Trophoblast cell (in vitro differentiated cells and primary cell): ENCODE data around the gene TOR1AIP1.

Experiments used
- DNase-seq, 2 donors: peaks; one replicate each; pipeline ENCODE4 v3.0.0-alpha.2; 2016
- H2AFZ ChIP-seq: 2 replicates; pipeline ENCODE4 v1.6.1; 2013; ENCODE audit warnings: low read length, moderate library complexity, mild to moderate bottlenecking; ENCODE audit not compliant: insufficient read depth, poor library complexity
- H2AK5ac ChIP-seq: 2 replicates; pipeline ENCODE4 v1.6.1; 2013; ENCODE audit warnings: mild to moderate bottlenecking, low read length
- H2BK120ac ChIP-seq: 2 replicates; pipeline ENCODE4 v1.6.1; 2013; ENCODE audit warnings: low read length, mild to moderate bottlenecking, moderate library complexity; ENCODE audit not compliant: insufficient read depth, poor library complexity
- H2BK12ac ChIP-seq: 2 replicates; pipeline ENCODE4 v1.6.1; 2013; ENCODE audit warnings: mild to moderate bottlenecking, low read length, moderate library complexity
- H2BK5ac ChIP-seq: 2 replicates; pipeline ENCODE4 v1.6.1; 2013; ENCODE audit warnings: low read length, low read depth, moderate library complexity, mild to moderate bottlenecking; ENCODE audit not compliant: poor library complexity
- H3K14ac ChIP-seq: 2 replicates; pipeline ENCODE4 v1.6.1; 2013; ENCODE audit warnings: mild to moderate bottlenecking, low read length
- H3K18ac ChIP-seq: 2 replicates; pipeline ENCODE4 v1.6.1; 2013; ENCODE audit warnings: mild to moderate bottlenecking, low read length
- H3K23ac ChIP-seq: 2 replicates; pipeline ENCODE4 v1.6.1; 2013; ENCODE audit warnings: low read length
- H3K27ac ChIP-seq: 2 replicates; pipeline ENCODE4 v1.5.1; 2013; ENCODE audit warnings: low read depth, mild to moderate bottlenecking, inconsistent platforms, low read length, moderate library complexity
- H3K27me3 ChIP-seq: 2 replicates; pipeline ENCODE4 v1.6.1; 2013; ENCODE audit warnings: inconsistent platforms, mild to moderate bottlenecking, low read length, moderate library complexity; ENCODE audit not compliant: insufficient read depth
- H3K36me3 ChIP-seq, 2 experiments: 1 replicate in 1 of 2; 2 replicates in 1 of 2; pipeline ENCODE4 v1.6.1; 2013; ENCODE audit warnings: low read length in 2 of 2, mild to moderate bottlenecking in 2 of 2, moderate library complexity in 1 of 2; ENCODE audit not compliant: insufficient read depth in 2 of 2, control insufficient read depth in 1 of 2
- H3K4ac ChIP-seq: 2 replicates; pipeline ENCODE4 v1.6.1; 2013; ENCODE audit warnings: low read depth, mild to moderate bottlenecking, low read length, moderate library complexity
- H3K4me1 ChIP-seq, 2 experiments: 1 replicate in 1 of 2; 2 replicates in 1 of 2; pipeline ENCODE4 v1.6.1; 2013; ENCODE audit warnings: low read length in 2 of 2, mild to moderate bottlenecking in 2 of 2, moderate library complexity in 1 of 2; ENCODE audit not compliant: insufficient read depth in 2 of 2, control insufficient read depth in 1 of 2
- H3K4me2 ChIP-seq: 2 replicates; pipeline ENCODE4 v1.6.1; 2013; ENCODE audit warnings: inconsistent platforms, mild to moderate bottlenecking, low read length, moderate library complexity
- H3K4me3 ChIP-seq: 2 replicates; pipeline ENCODE4 v1.5.1; 2013; ENCODE audit warnings: mild to moderate bottlenecking, low read depth, low read length, inconsistent platforms
- H3K79me1 ChIP-seq: one replicate; pipeline ENCODE4 v1.6.1; 2013; ENCODE audit warnings: low read length
- H3K79me2 ChIP-seq: 2 replicates; pipeline ENCODE4 v1.6.1; 2013; ENCODE audit warnings: low read length, mild to moderate bottlenecking; ENCODE audit not compliant: control insufficient read depth, insufficient read depth, poor library complexity
- H3K9ac ChIP-seq: 2 replicates; pipeline ENCODE4 v1.6.1; 2013; ENCODE audit warnings: mild to moderate bottlenecking, low read length
- H3K9me3 ChIP-seq: 2 replicates; pipeline ENCODE4 v1.6.1; 2013; ENCODE audit warnings: low read depth, mild to moderate bottlenecking, control low read depth, inconsistent platforms, low read length; ENCODE audit not compliant: insufficient read depth
- H4K12ac ChIP-seq: 2 replicates; pipeline ENCODE4 v1.6.1; 2013; ENCODE audit warnings: low read depth, mild to moderate bottlenecking, low read length, moderate library complexity
- H4K8ac ChIP-seq: 2 replicates; pipeline ENCODE4 v1.6.1; 2013; ENCODE audit warnings: low read depth, mild to moderate bottlenecking, low read length, moderate library complexity
- H4K91ac ChIP-seq: one replicate; pipeline ENCODE4 v1.6.1; 2013; ENCODE audit warnings: low read depth, mild to moderate bottlenecking, low read length, moderate library complexity
- WGBS: extraction: QIAGEN DNeasy Blood & Tissue Kit; methylation state at CpG from one replicate; pipeline ENCODE4 v1.1.7; 2013; ENCODE audit warnings: missing lambda C conversion rate; ENCODE audit not compliant: insufficient read length, insufficient coverage; ENCODE audit errors: extremely low coverage; 5-methylcytosine and 5-hydroxymethylcytosine counted together

Gene TOR1AIP1

DNA sequence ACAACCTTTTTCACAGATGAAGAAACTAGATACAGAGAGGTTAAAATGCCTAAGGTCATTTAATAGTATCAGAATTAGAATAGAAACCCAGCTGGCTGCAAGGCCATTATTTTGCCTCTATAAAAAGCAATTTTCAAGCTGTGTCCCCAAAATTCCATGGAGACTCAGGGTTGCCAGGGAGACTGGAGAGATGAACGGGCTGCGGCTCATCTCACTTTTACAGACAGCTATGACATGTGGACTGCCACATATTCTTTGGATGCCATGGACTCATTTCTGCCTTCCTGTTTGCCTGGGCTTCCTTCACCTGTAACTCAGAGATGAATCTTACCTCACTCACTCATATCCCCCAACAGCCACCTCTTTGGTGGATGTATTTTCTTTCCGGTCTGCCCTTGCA is 21.4 kb upstream of the TOR1AIP1 start:
- H2AK5ac ChIP-seq = no peak overlapping the region
- H3K4me3 ChIP-seq = no peak overlapping the region
- peaks cover 0 to 2% of the 10 kb centered on the region in 2 experiments for H3K4me1 ChIP-seq
- H2BK12ac ChIP-seq = no peak overlapping the region
- no peak overlapping the region for H3K4me2 ChIP-seq
- no peaks in the 10 kb centered on the region for H3K79me1 ChIP-seq
- no peak overlapping the region for H2BK120ac ChIP-seq
- H3K79me2 ChIP-seq = no peaks in the 10 kb centered on the region
- H4K12ac ChIP-seq = no peak overlapping the region
- H3K14ac ChIP-seq = no peak overlapping the region
- H3K36me3 ChIP-seq = peaks cover 17 to 24% of the 10 kb centered on the region in 2 experiments
- H3K18ac ChIP-seq = no peak overlapping the region
- no peaks in the 10 kb centered on the region for H3K9me3 ChIP-seq
- WGBS = no CpG with 5 or more reads among the region's 3 CpGs
- H2BK5ac ChIP-seq = no peak overlapping the region
- no peak overlapping the region for H3K9ac ChIP-seq
- no peak overlapping the region for H3K4ac ChIP-seq
- H3K23ac ChIP-seq = no peak overlapping the region
- DNase-seq = peak in 1 of 2 donors; percentile 41
- H2AFZ ChIP-seq = no peak overlapping the region
- H4K8ac ChIP-seq = no peak overlapping the region
- H3K27ac ChIP-seq = no peak overlapping the region
- no peaks in the 10 kb centered on the region for H3K27me3 ChIP-seq
- H4K91ac ChIP-seq = no peak overlapping the region

DNA sequence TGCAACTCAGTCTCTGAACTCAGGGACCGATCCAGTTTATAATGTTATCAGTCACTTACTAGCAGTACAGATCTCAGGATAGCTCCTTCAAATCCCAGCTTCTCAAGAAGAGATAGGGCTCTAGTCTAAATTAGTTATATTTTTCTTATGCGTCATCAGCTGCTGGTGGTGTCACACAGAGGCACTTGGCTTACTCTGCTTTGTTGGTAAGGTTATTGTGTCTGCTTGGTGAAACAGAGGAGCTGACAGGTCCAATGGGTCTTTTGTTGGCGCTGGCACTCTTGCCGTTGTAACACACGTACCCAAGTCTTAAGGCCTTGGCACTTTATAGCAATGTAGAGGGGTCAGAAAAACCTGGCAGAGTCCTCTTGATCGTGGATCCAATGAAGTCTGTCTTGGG is 16.7 kb upstream of the TOR1AIP1 start:
- peaks cover 18 to 27% of the 10 kb centered on the region in 2 experiments for H3K36me3 ChIP-seq
- no peak overlapping the region for H3K9ac ChIP-seq
- no CpG with 5 or more reads among the region's 6 CpGs for WGBS
- no peak overlapping the region for H3K4me3 ChIP-seq
- H3K14ac ChIP-seq = no peak overlapping the region
- H3K27me3 ChIP-seq = no peaks in the 10 kb centered on the region
- no peaks in the 10 kb centered on the region for H3K4me1 ChIP-seq
- no peak overlapping the region for H2BK120ac ChIP-seq
- DNase-seq = peak; percentile 59 to 63
- H3K27ac ChIP-seq = no peak overlapping the region
- no peak overlapping the region for H2AFZ ChIP-seq
- no peak overlapping the region for H3K18ac ChIP-seq
- H4K8ac ChIP-seq = no peak overlapping the region
- H3K4me2 ChIP-seq = no peak overlapping the region
- no peaks in the 10 kb centered on the region for H3K79me1 ChIP-seq
- H2BK5ac ChIP-seq = no peak overlapping the region
- no peak overlapping the region for H3K23ac ChIP-seq
- no peak overlapping the region for H2AK5ac ChIP-seq
- no peak overlapping the region for H2BK12ac ChIP-seq
- peak overlapping the region; percentile 21 for H3K4ac ChIP-seq
- H4K12ac ChIP-seq = no peak overlapping the region
- no peaks in the 10 kb centered on the region for H3K9me3 ChIP-seq
- H4K91ac ChIP-seq = no peak overlapping the region
- H3K79me2 ChIP-seq = no peaks in the 10 kb centered on the region

DNA sequence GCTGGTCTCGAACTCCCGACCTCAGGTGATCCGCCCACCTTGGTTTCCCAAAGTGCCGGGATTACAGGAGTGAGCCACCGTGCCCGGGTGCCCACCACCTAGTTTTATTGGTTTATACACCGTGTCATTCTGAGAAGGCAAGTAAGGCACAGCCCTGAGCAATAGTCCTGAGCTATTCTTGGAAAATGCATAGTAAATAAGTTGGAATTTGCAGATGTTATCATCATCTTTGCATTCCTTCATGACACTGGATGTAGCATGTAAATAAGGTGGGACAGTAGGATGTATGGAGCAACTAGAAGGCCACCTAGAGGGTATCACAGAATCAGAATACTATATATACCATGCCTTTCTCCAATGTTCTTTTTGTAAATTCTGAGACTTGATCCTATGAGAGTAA is 15.5 kb upstream of the TOR1AIP1 start:
- Histone ChIP-seq H2BK120ac (no peak overlapping the region), H3K27ac (no peak overlapping the region), H3K14ac (no peak overlapping the region), H3K36me3 (peaks cover 18 to 25% of the 10 kb centered on the region in 2 experiments), H3K79me2 (no peaks in the 10 kb centered on the region), H3K4me1 (no peaks in the 10 kb centered on the region), H3K4ac (no peak overlapping the region), H2BK5ac (no peak overlapping the region), H3K23ac (no peak overlapping the region), H3K4me3 (no peak overlapping the region), H3K4me2 (no peak overlapping the region), H3K27me3 (no peaks in the 10 kb centered on the region), H3K18ac (no peak overlapping the region), H3K9me3 (no peaks in the 10 kb centered on the region), H4K12ac (no peak overlapping the region), H2AFZ (no peak overlapping the region), H2BK12ac (no peak overlapping the region), H3K9ac (no peak overlapping the region), H4K8ac (no peak overlapping the region), H2AK5ac (no peak overlapping the region), H4K91ac (no peak overlapping the region), H3K79me1 (no peaks in the 10 kb centered on the region)
- peak; percentile 41 to 87 for DNase-seq
- WGBS = no CpG with 5 or more reads among the region's 7 CpGs

DNA sequence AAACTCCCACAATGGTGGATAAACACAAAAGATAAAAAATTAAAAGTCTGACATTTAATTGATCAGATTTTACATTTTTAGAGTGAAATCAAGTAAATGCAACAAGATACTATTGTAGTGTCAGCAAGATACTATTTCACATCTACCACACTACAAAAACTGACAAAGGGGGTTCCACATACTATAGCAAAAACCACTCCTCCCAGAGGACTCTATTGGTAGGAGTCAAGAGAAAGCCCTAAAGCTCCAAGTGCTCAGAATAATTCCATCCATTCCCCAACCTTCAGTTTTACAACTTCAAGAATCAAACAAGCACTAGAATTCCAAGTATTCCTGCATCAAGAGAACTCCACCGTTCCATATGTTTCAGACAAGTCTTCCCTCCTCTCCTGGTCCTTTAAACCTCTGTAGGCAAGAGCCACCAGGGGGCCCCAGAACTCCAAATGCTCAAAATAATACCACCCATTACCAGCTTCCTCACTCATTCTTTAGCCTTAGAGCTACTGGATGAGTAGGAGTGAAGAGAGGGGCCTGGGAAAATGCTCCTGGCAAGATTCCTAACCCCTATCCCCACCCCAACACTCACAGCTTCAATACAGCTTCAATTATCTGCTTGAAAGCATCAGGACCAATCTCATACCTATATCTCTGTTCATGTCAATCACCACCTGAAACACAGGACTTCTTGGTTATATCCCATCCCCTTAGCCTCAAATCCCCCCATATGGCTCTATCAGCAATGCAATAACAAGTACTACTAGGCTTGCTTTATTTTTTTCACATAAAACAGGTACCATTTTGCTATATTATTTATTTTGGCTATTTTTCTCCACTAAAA is 14.4 kb upstream of the TOR1AIP1 start:
- Histone ChIP-seq H2BK120ac (no peak overlapping the region), H3K9me3 (no peaks in the 10 kb centered on the region), H3K27me3 (no peaks in the 10 kb centered on the region), H2BK5ac (no peak overlapping the region), H3K18ac (no peak overlapping the region), H3K4ac (no peak overlapping the region), H3K27ac (no peak overlapping the region), H3K14ac (no peak overlapping the region), H4K8ac (no peak overlapping the region), H3K4me3 (no peak overlapping the region), H2BK12ac (no peak overlapping the region), H2AK5ac (no peak overlapping the region), H4K12ac (no peak overlapping the region), H4K91ac (no peak overlapping the region), H3K23ac (no peak overlapping the region), H3K79me1 (no peaks in the 10 kb centered on the region), H3K4me1 (no peaks in the 10 kb centered on the region), H3K4me2 (no peak overlapping the region), H3K79me2 (no peaks in the 10 kb centered on the region), H2AFZ (no peak overlapping the region), H3K9ac (no peak overlapping the region), H3K36me3 (peaks cover 13 to 20% of the 10 kb centered on the region in 2 experiments)
- no CpG with 5 or more reads among the region's 1 CpG for WGBS
- peak; percentile 78 to 85 for DNase-seq
